Parathyroid adenoma (tissue), 2 donors: ENCODE measurements around the gene LBR.

Experiments
- H2AFZ ChIP-seq: fragments of 300-600 bp; sonication (generic); one replicate; pipeline ENCODE4 v1.7.0; 2017; ENCODE audit warnings: antibody characterized with exemption, mild to moderate bottlenecking
- H3K27ac ChIP-seq: fragments of 300-600 bp; sonication (generic); one replicate; pipeline ENCODE4 v1.7.0; 2017
- H3K27me3 ChIP-seq: fragments of 300-600 bp; sonication (generic); one replicate; pipeline ENCODE4 v1.7.0; 2017; ENCODE audit warnings: low read length; ENCODE audit not compliant: control insufficient read depth, insufficient read depth
- H3K36me3 ChIP-seq: fragments of 300-600 bp; sonication (generic); one replicate; pipeline ENCODE4 v1.7.0; 2017; ENCODE audit warnings: low read length; ENCODE audit not compliant: control insufficient read depth, insufficient read depth
- H3K4me1 ChIP-seq: fragments of 300-600 bp; sonication (generic); one replicate; pipeline ENCODE4 v1.7.0; 2017; ENCODE audit warnings: control low read depth
- H3K4me2 ChIP-seq: fragments of 300-600 bp; sonication (generic); one replicate; pipeline ENCODE4 v1.7.0; 2017; ENCODE audit warnings: low read length
- H3K4me3 ChIP-seq: fragments of 300-600 bp; sonication (generic); one replicate; pipeline ENCODE4 v1.7.0; 2017; ENCODE audit warnings: low read depth, low read length
- H3K79me2 ChIP-seq: fragments of 300-600 bp; sonication (generic); one replicate; pipeline ENCODE4 v1.7.0; 2017; ENCODE audit warnings: control low read depth
- H3K9ac ChIP-seq: fragments of 300-600 bp; sonication (generic); one replicate; pipeline ENCODE4 v1.7.0; 2017; ENCODE audit warnings: mild to moderate bottlenecking
- H3K9me3 ChIP-seq: fragments of 300-600 bp; sonication (generic); one replicate; pipeline ENCODE4 v1.7.0; 2017; ENCODE audit warnings: low read length; ENCODE audit not compliant: control insufficient read depth
- TF ChIP-seq, protein P1 (sequence below): fragments of 300-600 bp; sonication (generic); IDR thresholded peaks from one replicate; pipeline ENCODE4 v1.7.0; 2017; ENCODE audit warnings: antibody characterized with exemption, mild to moderate bottlenecking
- donor health status: primary hyperparathyroidism.

Gene LBR

DNA sequence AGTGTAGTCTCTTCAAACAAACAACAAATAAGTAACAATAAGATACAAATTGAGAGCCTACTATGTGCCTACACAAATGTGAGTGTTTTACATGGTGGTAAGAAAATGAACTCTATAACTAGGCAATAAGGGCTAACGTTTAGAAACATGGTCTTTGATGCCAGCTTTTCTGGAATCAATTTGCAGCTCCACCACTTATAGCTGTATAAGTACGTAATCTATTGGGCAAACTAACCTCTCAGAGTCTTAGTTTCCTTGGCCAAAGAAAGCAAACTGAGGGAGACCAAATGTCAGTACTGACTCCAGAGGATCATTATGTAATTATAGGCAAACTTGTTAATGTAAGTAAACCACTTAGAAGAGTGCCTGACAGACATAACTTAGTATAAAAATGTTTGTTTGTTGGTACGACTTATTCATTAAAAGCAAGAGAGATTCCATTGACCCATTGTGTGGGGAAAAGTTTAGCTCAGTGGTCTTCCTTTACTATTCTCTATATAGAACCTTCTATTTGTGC lies 59.7 kb downstream of the LBR start:
- no peak overlapping the region for H3K4me2 ChIP-seq
- TF ChIP-seq, protein P1, sequence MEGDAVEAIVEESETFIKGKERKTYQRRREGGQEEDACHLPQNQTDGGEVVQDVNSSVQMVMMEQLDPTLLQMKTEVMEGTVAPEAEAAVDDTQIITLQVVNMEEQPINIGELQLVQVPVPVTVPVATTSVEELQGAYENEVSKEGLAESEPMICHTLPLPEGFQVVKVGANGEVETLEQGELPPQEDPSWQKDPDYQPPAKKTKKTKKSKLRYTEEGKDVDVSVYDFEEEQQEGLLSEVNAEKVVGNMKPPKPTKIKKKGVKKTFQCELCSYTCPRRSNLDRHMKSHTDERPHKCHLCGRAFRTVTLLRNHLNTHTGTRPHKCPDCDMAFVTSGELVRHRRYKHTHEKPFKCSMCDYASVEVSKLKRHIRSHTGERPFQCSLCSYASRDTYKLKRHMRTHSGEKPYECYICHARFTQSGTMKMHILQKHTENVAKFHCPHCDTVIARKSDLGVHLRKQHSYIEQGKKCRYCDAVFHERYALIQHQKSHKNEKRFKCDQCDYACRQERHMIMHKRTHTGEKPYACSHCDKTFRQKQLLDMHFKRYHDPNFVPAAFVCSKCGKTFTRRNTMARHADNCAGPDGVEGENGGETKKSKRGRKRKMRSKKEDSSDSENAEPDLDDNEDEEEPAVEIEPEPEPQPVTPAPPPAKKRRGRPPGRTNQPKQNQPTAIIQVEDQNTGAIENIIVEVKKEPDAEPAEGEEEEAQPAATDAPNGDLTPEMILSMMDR = no peak
- H3K79me2 ChIP-seq = no peaks in the 10 kb centered on the region
- no peak overlapping the region for H3K27ac ChIP-seq
- no peak overlapping the region for H3K9ac ChIP-seq
- H3K27me3 ChIP-seq = no peaks in the 10 kb centered on the region
- no peak overlapping the region for H3K4me3 ChIP-seq
- H3K9me3 ChIP-seq = no peaks in the 10 kb centered on the region
- no peaks in the 10 kb centered on the region for H3K4me1 ChIP-seq
- no peak overlapping the region for H2AFZ ChIP-seq
- H3K36me3 ChIP-seq = no peaks in the 10 kb centered on the region

DNA sequence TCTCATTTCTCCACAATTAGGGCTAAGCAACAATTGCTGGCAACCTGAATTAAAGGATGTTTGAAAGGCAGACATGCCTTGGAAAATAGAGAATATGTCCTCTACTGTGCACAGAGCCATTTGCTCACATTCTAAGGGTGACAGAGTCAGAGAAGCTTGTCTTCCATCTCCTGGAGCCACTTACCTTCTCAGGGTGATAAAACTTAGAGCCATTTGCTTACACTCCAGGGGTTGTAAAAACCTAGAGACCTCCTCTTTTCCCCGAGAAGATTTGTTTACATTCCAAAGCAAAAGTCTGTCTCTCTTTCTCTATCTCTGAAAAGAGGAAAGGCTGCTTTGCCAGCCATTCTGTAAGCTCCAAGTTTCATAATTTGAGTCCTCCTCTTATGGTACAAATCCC lies 61.3 kb downstream of the LBR start:
- Histone ChIP-seq H2AFZ (no peak overlapping the region), H3K36me3 (no peaks in the 10 kb centered on the region), H3K4me3 (no peak overlapping the region), H3K9me3 (no peaks in the 10 kb centered on the region), H3K4me2 (no peak overlapping the region), H3K4me1 (no peaks in the 10 kb centered on the region), H3K79me2 (no peaks in the 10 kb centered on the region), H3K27me3 (no peaks in the 10 kb centered on the region), H3K9ac (no peak overlapping the region), H3K27ac (no peak overlapping the region)
- TF ChIP-seq, protein P1 = no peak

DNA sequence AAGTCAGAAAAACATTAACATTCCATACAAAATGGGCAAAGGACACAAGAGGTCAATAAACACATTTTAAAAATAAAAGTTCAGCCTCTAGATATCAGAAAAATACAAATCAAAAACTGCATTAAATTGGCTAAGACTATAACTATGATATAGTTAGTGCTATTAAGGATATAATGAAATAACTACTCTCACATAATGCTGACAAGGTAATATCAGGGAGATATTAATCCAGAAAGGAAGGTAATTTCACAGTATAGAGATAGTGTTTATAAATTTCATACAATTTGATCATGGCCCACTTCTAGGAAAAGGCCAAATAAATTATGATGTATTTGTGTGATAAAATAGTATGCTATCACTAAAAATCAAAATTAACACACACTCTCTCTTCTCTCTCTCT lies 61.8 kb downstream of the LBR start:
- Histone ChIP-seq H3K9me3 (no peaks in the 10 kb centered on the region), H3K36me3 (no peaks in the 10 kb centered on the region), H3K27me3 (no peaks in the 10 kb centered on the region), H3K4me2 (no peak overlapping the region), H3K4me1 (no peaks in the 10 kb centered on the region), H2AFZ (no peak overlapping the region), H3K9ac (no peak overlapping the region), H3K27ac (no peak overlapping the region), H3K79me2 (no peaks in the 10 kb centered on the region), H3K4me3 (no peak overlapping the region)
- TF ChIP-seq, protein P1 = no peak

DNA sequence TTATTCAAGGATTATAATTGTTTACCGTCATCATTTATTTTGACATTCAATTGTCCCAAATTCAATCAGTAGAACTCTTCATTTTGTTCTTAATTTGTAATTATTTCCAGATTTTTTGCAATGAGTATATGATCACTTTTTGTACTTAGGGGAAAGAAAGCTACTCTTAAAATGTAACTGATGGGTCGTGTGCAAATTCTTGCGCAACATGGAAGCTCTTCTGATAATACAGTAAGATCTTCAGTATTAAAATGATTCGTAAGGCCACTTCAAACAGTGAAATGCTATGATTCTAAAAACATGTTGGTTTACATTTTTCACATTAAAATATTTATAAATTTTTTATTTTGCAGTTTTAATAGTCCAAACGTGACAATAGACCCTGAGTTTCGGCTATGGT lies 63.4 kb downstream of the LBR start:
- Histone ChIP-seq H3K9ac (no peak overlapping the region), H3K4me2 (no peak overlapping the region), H3K27me3 (no peaks in the 10 kb centered on the region), H2AFZ (no peak overlapping the region), H3K9me3 (no peaks in the 10 kb centered on the region), H3K4me1 (no peaks in the 10 kb centered on the region), H3K4me3 (no peak overlapping the region), H3K36me3 (no peaks in the 10 kb centered on the region), H3K27ac (no peak overlapping the region), H3K79me2 (no peaks in the 10 kb centered on the region)
- TF ChIP-seq, protein P1 = no peak

DNA sequence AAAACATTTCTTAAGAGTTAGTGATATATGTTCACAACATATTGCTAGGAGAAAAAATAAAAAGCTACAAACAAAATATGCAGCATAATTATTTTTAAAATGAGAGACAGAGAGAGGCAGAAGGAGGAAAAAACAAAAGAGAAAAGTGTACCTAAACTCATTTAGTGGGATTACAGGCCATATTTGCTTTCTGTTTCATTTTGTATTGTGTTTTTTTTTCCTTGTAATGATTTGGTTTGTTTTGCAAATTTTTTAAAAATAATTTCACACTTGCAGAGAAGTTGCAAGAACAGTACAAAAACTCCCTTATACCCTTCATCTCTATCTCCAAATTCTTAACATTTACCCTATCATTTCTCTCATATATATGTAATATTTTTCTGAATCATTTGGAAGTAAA lies 65.0 kb downstream of the LBR start:
- no peak overlapping the region for H3K27ac ChIP-seq
- H3K9me3 ChIP-seq = no peaks in the 10 kb centered on the region

More for the DNA sequence above, 65.0 kb downstream of the LBR start:
- no peak overlapping the region for H3K4me3 ChIP-seq
- H3K36me3 ChIP-seq = no peaks in the 10 kb centered on the region
- no peaks in the 10 kb centered on the region for H3K27me3 ChIP-seq
- H3K9ac ChIP-seq = no peak overlapping the region
- no peak overlapping the region for H2AFZ ChIP-seq
- TF ChIP-seq, protein P1 = no peak
- no peak overlapping the region for H3K4me2 ChIP-seq
- no peaks in the 10 kb centered on the region for H3K79me2 ChIP-seq
- H3K4me1 ChIP-seq = no peaks in the 10 kb centered on the region
